ENCODE results near the gene LRP5.

The LRP5 gene

DNA sequence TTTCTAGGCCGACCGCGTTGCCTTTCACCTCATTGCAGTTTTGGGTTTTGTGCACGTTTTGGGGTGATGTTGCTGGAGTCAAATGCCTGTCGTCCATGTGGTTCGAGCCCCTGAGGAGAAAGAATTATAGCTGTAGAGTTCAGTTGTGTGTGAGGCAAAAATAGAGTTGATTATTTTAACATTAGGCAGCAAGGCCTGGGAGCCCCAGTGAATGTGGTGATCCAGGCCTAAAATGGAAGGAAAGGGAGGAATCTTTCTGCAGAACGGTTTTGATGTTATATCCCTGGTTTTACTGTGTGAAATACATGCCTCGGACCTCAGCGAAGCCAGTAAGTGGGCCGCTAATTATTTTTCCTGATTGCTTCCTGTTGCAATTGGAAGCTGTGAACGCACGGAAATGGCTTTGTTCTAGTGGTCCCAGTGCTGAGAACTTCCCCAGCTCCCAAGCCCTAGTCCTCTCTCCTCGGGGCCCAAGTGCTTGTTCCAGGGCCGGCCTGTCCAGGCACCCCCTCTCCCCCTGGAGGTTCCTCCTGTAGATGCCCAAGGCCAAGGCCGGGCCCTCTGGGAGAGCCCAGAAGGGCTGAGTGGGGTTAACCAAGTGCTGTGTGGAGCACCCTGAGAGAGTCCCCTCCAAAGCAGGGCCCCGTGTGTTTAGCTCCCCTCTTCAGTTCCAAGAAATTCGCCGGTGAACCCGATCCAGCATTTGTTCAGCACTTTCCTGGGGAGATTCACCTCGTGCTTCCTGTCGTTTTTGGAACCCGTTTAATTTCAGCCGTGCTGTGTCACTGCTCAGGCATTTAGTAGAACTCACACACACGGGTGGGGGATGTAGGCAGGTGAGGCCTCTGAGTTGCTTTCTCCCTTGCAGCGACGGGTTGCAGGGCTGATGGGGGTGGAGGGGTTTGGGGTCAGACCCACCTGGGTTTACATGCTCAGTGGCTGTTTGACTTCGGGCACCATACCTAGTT is 2.1 kb downstream of the LRP5 start:
- H3F3A ChIP-seq (ENCODE audit: control insufficient read depth, insufficient read depth) = peaks cover 5% of the 10 kb centered on the region

DNA sequence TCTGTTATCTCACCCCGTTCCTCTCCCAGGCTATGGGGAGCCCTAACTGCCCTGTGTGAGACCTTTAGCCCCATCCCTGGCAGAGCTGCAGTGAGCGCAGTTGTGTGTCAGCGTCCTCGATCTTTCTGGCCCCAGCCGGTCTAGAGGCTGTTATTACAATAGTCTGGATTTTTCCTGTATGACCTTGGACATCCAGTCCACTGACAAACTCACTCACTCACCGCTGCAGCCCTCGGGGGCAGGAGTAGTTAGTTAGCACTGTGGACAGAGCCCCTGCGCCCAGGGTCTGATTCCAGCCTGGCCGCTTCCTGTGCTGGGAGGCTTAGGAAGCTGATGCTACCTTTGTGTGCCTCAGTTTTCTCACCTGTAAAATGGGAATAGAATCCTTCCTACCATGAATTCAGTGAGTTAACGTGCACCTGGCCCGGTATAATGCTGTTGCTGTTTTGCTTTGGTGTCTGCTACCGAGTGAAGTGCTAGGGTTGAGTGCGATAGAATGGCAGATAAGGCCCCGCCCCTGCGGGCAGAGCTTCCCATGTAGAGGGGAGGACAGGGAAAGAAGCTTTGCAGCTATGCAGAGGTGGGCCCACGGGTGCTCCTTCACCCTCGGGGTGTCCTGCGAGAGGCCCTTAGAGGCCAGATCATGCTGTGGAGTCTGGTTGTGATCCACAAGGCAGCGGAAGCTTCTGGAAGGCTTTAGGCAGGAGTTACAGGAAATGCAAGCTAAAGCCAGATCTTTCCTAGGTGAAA is 3.0 kb downstream of the LRP5 start:
- Histone ChIP-seq H3K4me3 (ENCODE audit: low read length) (no peak overlapping the region), H3K27me3 (ENCODE audit: control insufficient read depth, low read length) (peaks cover 3% of the 10 kb centered on the region; the same call in 1 of the 2 replicates), H3K79me2 (ENCODE audit: control insufficient read depth, low read length) (peaks cover 57% of the 10 kb centered on the region), H3F3A (ENCODE audit: control insufficient read depth, insufficient read depth) (peaks cover 5% of the 10 kb centered on the region), H3K9me2 (replicated peaks; ENCODE audit: control insufficient read depth, low read length) (no peaks in the 10 kb centered on the region), H3K4me1 (ENCODE audit: control insufficient read depth, low read length) (peaks cover 18% of the 10 kb centered on the region), H3K27ac (ENCODE audit: low read depth, low read length) (no peak overlapping the region), H3K36me3 (ENCODE audit: control insufficient read depth, low read length) (no peaks in the 10 kb centered on the region), H3K9me3 (ENCODE audit: control insufficient read depth, insufficient read depth, low read length) (no peaks in the 10 kb centered on the region), H4K20me1 (ENCODE audit: control insufficient read depth, insufficient read depth, low read depth, low read length) (no peaks in the 10 kb centered on the region), H3K4me2 (ENCODE audit: low read length) (no peak overlapping the region)
- no peak for TF ChIP-seq EZH2phosphoT487 (IDR thresholded peaks at IDR 0.05; ENCODE audit: borderline replicate concordance, low read length)
- TF ChIP-seq, protein P1, sequence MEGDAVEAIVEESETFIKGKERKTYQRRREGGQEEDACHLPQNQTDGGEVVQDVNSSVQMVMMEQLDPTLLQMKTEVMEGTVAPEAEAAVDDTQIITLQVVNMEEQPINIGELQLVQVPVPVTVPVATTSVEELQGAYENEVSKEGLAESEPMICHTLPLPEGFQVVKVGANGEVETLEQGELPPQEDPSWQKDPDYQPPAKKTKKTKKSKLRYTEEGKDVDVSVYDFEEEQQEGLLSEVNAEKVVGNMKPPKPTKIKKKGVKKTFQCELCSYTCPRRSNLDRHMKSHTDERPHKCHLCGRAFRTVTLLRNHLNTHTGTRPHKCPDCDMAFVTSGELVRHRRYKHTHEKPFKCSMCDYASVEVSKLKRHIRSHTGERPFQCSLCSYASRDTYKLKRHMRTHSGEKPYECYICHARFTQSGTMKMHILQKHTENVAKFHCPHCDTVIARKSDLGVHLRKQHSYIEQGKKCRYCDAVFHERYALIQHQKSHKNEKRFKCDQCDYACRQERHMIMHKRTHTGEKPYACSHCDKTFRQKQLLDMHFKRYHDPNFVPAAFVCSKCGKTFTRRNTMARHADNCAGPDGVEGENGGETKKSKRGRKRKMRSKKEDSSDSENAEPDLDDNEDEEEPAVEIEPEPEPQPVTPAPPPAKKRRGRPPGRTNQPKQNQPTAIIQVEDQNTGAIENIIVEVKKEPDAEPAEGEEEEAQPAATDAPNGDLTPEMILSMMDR (IDR thresholded peaks at IDR 0.05; ENCODE audit: low read depth, low read length, poor library complexity, severe bottlenecking) = no peak

More for the DNA sequence above, 2.1 kb downstream of the LRP5 start:
- Histone ChIP-seq H3K79me2 (ENCODE audit: control insufficient read depth, low read length) (peaks cover 50% of the 10 kb centered on the region), H3K9me3 (ENCODE audit: control insufficient read depth, insufficient read depth, low read length) (no peaks in the 10 kb centered on the region), H4K20me1 (ENCODE audit: control insufficient read depth, insufficient read depth, low read depth, low read length) (no peaks in the 10 kb centered on the region), H3K27me3 (ENCODE audit: control insufficient read depth, low read length) (peaks cover 3% of the 10 kb centered on the region; the same call in 1 of the 2 replicates), H3K4me3 (ENCODE audit: low read length) (peak overlapping the region; percentile 90), H3K9me2 (replicated peaks; ENCODE audit: control insufficient read depth, low read length) (no peaks in the 10 kb centered on the region), H3K27ac (ENCODE audit: low read depth, low read length) (no peak overlapping the region), H3K36me3 (ENCODE audit: control insufficient read depth, low read length) (no peaks in the 10 kb centered on the region), H3K4me1 (ENCODE audit: control insufficient read depth, low read length) (peaks cover 18% of the 10 kb centered on the region), H3K4me2 (ENCODE audit: low read length) (peak overlapping the region; percentile 90)
- TF ChIP-seq EZH2phosphoT487 (IDR thresholded peaks at IDR 0.05; ENCODE audit: borderline replicate concordance, low read length) = no peak
- TF ChIP-seq, protein P1 (IDR thresholded peaks at IDR 0.05; ENCODE audit: low read depth, low read length, poor library complexity, severe bottlenecking) = no peak

DNA sequence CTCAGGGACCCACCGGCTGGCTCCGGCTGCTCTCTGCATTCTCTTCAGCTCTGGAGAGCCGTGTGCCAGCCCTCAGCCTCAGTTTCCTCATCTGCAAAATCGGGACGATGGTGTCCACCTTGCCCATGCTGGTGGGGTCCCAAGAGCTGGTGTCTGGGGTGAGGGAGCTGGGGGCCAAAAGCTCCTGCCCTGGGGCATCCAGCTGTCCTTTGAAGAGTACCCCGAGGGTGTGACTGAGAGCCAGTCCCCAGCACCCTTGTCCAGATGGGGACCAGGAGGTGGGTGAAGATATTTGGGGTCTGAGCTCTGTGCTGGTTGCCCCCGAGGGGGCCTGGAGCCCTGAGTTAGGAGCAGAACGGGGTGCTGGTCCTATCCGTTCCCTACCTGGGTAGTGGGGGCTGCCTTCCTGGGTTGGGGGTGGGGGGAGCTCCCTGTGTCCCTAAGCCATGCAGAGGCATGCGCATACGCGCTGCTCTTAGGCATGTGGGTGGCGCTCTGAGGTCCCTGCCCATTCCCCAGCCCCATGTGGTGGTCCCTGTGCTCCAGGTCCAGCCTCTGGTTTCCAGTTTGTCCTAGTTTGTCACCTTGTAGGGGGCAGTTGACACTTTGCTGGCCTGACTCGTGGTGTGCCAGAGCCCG is 4.9 kb downstream of the LRP5 start:
- no peak overlapping the region for H3K27ac ChIP-seq (ENCODE audit: low read depth, low read length)
- no peaks in the 10 kb centered on the region for H3K9me3 ChIP-seq (ENCODE audit: control insufficient read depth, insufficient read depth, low read length)
- no peaks in the 10 kb centered on the region for H3K36me3 ChIP-seq (ENCODE audit: control insufficient read depth, low read length)
- H3K4me1 ChIP-seq (ENCODE audit: control insufficient read depth, low read length) = peaks cover 14% of the 10 kb centered on the region
- H3K4me2 ChIP-seq (ENCODE audit: low read length) = no peak overlapping the region
- H3K27me3 ChIP-seq (ENCODE audit: control insufficient read depth, low read length) = peaks cover 3% of the 10 kb centered on the region; the same call in 1 of the 2 replicates
- no peaks in the 10 kb centered on the region for H3K9me2 ChIP-seq (replicated peaks; ENCODE audit: control insufficient read depth, low read length)
- no peaks in the 10 kb centered on the region for H3F3A ChIP-seq (ENCODE audit: control insufficient read depth, insufficient read depth)
- no peak overlapping the region for H3K4me3 ChIP-seq (ENCODE audit: low read length)
- peaks cover 69% of the 10 kb centered on the region for H3K79me2 ChIP-seq (ENCODE audit: control insufficient read depth, low read length)
- H4K20me1 ChIP-seq (ENCODE audit: control insufficient read depth, insufficient read depth, low read depth, low read length) = no peaks in the 10 kb centered on the region
- no peak for TF ChIP-seq EZH2phosphoT487 (IDR thresholded peaks at IDR 0.05; ENCODE audit: borderline replicate concordance, low read length)
- TF ChIP-seq, protein P1 (IDR thresholded peaks at IDR 0.05; ENCODE audit: low read depth, low read length, poor library complexity, severe bottlenecking) = no peak
